ENCODE data around the gene DHX8. TPM values are rescaled to one million over a fixed set of nuclear protein-coding genes. Genes with fewer than 3 reads are reported as not detected.

Gene DHX8
- total RNA-seq, 1 experiment from 2014 or later = 54.1 TPM

- H3K9me3 Mint-ChIP-seq = no peaks in the 10 kb centered on the region
- peak overlapping the region in 1 of 3 experiments; percentile 55; a peak in 1 of 7 replicates for H3K27ac Mint-ChIP-seq
- TF ChIP-seq CTCF (conservative IDR thresholded peaks at IDR 0.05) = no peak
- H3K23me2 ChIP-seq (ENCODE audit: insufficient read length, low read depth, low read length, poor library complexity, severe bottlenecking) = no peaks in the 10 kb centered on the region
- no peak overlapping the region for H3K4me3 Mint-ChIP-seq
- DNase-seq = peak; percentile 46
- H3K36me3 Mint-ChIP-seq (ENCODE audit: insufficient read depth in 1 of 3, low read depth in 3 of 3) = peaks cover 8 to 58% (median 20%) of the 10 kb centered on the region in 3 experiments; a peak in 6 of 7 replicates
- no peak overlapping the region for H2AK5ac ChIP-seq (ENCODE audit: insufficient read length, low read length)
- peaks cover 8% of the 10 kb centered on the region; the same call in 1 of the 2 replicates for H3K79me2 ChIP-seq (ENCODE audit: insufficient read depth, low read length)
- H4K91ac ChIP-seq (ENCODE audit: insufficient read length, low read depth, low read length) = no peak overlapping the region
- no peak overlapping the region for H2BK5ac ChIP-seq (ENCODE audit: insufficient read length, low read length)
- H3K9ac ChIP-seq (ENCODE audit: extremely low read depth, insufficient read length, low read length) = no peak overlapping the region
- H3K9me3 ChIP-seq (ENCODE audit: control insufficient read depth, low read depth, low read length) = no peaks in the 10 kb centered on the region
- H4K20me1 ChIP-seq (ENCODE audit: control insufficient read depth, insufficient read depth, insufficient read length) = no peaks in the 10 kb centered on the region
- no peak overlapping the region for H2BK15ac ChIP-seq (ENCODE audit: low read depth, low read length)
- no peaks in the 10 kb centered on the region for H3K79me1 ChIP-seq (ENCODE audit: insufficient read depth, low read depth, low read length, poor library complexity, severe bottlenecking)
- H3K27ac ChIP-seq (ENCODE audit: insufficient read length, low read depth, low read length) = no peak overlapping the region
- H3T11ph ChIP-seq (ENCODE audit: low read length) = no peak overlapping the region
- H3K4ac ChIP-seq (ENCODE audit: low read depth, low read length) = no peak overlapping the region
- peaks cover 7% of the 10 kb centered on the region for H3K27me3 Mint-ChIP-seq (ENCODE audit: low read depth)
- H2AFZ ChIP-seq (ENCODE audit: low read length) = no peak overlapping the region
- H2BK120ac ChIP-seq (ENCODE audit: low read depth, low read length, poor library complexity, severe bottlenecking) = no peak overlapping the region
- H2BK20ac ChIP-seq (ENCODE audit: low read depth, low read length, poor library complexity, severe bottlenecking) = no peak overlapping the region
- WGBS (ENCODE audit: extremely low coverage, insufficient read length, low lambda C conversion rate) = no CpG with 5 or more reads among the region's 6 CpGs
- no peaks in the 10 kb centered on the region for H3K27me3 ChIP-seq (ENCODE audit: insufficient read depth, low read length)
- H3K18ac ChIP-seq (ENCODE audit: insufficient read length, low read depth, low read length) = no peak overlapping the region
- H4K5ac ChIP-seq (ENCODE audit: insufficient read length, low read depth, low read length) = no peak overlapping the region
- no peak overlapping the region for H3K56ac ChIP-seq (ENCODE audit: insufficient read length, low read depth, low read length)
- H3K4me2 ChIP-seq (ENCODE audit: insufficient read depth, insufficient read length, low read length) = no peak overlapping the region
- no peak overlapping the region for H2BK12ac ChIP-seq (ENCODE audit: insufficient read length, low read depth, low read length)
- H3K14ac ChIP-seq (ENCODE audit: insufficient read depth, low read length) = no peak overlapping the region
- peaks cover 6% of the 10 kb centered on the region; the same call in 1 of the 2 replicates for H3K4me1 ChIP-seq (ENCODE audit: insufficient read depth, low read length)
- peaks cover 31 to 50% of the 10 kb centered on the region in 2 experiments for H3K4me1 Mint-ChIP-seq
- no peak overlapping the region for H4K8ac ChIP-seq (replicated peaks; ENCODE audit: insufficient read length, low read depth, low read length)
- no peak overlapping the region for H3K23ac ChIP-seq (ENCODE audit: insufficient read length, low read depth, low read length)
Observed at GRCh38 chr17:43536236-43536992, 52.6 kb downstream of the DHX8 start.

Data from H9 (cell line).